Endometrial microvascular endothelial cells (primary cell): ENCODE measurements around the gene IL18RAP. TPM values are rescaled to one million over a fixed set of nuclear protein-coding genes. Genes with fewer than 3 reads are reported as not detected.

Experiments used
- in situ Hi-C: cut with HindIII; loops from 2 replicates; pipeline ENCODE4 v1.10.0; 2017; ENCODE audit warnings: low sequenced_read_pairs, low pct_unique_long_range_greater_than_20kb; ENCODE audit errors: inconsistent ontology term
- total RNA-seq: library from RNA; depleted of rRNA; stranded (reverse); fragments of >200 nt; gene quantifications from one replicate; pipeline ENCODE4 v1.2.3, GENCODE V29; 2015; ENCODE audit errors: inconsistent ontology term

IL18RAP gene
- total RNA-seq, 1 donor from 2014 or later, result not detected

DNA sequence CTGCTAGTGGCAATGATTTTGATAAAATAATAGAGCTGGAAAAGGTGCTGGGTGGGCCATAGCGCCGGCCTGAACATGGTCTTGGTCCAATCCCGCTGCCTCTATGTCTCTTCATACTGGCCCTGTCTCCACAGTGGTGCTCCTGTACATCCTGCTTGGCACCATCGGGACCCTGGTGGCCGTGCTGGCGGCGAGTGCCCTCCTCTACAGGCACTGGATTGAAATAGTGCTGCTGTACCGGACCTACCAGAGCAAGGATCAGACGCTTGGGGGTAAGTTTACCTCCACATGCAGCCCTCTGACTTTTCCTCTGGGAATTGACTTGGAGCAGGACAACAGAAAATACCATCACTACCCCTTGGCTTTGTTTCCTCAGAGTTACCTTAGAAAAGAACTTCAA is 24.0 kb downstream of the IL18RAP start:
- in situ Hi-C loops, result no loop called here

- in situ Hi-C loops, result no loop called here
Measured at GRCh38 chr2:102449370-102449974, 26.5 kb downstream of the IL18RAP start.

GRCh38 chr2:102451968-102452367 is 29.0 kb downstream of the IL18RAP start:
- in situ Hi-C loops, result loop anchor here (25.0 kb wide), 1 partner anchor 160 kb away; the partner anchor contains the start of gene SLC9A2

DNA sequence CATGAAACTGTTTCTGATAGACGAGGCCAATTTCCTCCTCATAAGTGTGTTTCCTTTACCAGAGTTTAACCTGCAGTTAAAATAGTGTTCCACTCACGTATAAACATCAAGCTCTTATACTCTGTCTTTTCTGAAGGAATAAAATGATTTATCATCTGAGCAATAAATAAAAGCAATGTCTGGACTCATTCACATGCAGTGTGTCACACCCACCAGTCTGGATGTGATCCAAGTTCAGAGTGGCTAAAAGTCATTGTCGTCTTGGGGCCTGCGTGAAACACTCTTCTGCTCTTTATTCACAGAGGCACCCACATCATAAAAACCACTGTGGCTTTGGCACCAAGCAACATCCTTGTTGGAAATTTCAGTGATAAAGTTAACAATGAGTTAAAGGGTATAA is 30.5 kb downstream of the IL18RAP start:
- in situ Hi-C loops, result loop anchor here (25.0 kb wide), 1 partner anchor 159 kb away; the partner anchor contains the start of gene SLC9A2

GRCh38 chr2:102455061-102455670 is 32.2 kb downstream of the IL18RAP start:
- in situ Hi-C loops, result loop anchor here (25.0 kb wide), 1 partner anchor 157 kb away; the partner anchor contains the start of gene SLC9A2

- in situ Hi-C loops, result loop anchor here (25.0 kb wide), 1 partner anchor 152 kb away; the partner anchor contains the start of gene SLC9A2
Measured at GRCh38 chr2:102460467-102460866, 37.5 kb downstream of the IL18RAP start.

GRCh38 chr2:102461188-102461587 is 38.2 kb downstream of the IL18RAP start:
- in situ Hi-C loops, result loop anchor here (25.0 kb wide), 1 partner anchor 151 kb away; the partner anchor contains the start of gene SLC9A2

- in situ Hi-C loops, result loop anchor here (25.0 kb wide), 1 partner anchor 149 kb away; the partner anchor contains the start of gene SLC9A2
Measured at GRCh38 chr2:102463160-102463559, 40.2 kb downstream of the IL18RAP start.

DNA sequence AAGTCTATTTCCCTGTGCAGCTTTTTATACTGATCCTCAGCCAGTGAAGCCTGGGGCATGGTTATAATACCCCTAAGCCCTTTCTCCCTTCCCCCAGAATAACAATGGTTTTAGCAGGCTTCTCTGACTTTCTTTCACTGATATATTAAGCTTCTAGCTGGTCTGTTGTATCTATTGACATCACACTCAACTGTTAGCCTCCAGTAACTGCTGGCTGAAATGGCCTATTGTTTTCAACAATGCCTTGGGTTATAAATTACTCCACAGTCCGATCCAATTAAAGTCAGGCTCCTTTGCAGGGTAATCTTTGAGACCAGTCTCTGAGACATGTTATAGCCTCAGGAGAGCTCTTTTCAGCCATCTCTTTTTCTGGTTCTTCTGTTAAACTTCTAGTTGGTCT is 47.2 kb downstream of the IL18RAP start:
- in situ Hi-C loops, result loop anchor here (25.0 kb wide), 1 partner anchor 142 kb away; the partner anchor contains the start of gene SLC9A2

DNA sequence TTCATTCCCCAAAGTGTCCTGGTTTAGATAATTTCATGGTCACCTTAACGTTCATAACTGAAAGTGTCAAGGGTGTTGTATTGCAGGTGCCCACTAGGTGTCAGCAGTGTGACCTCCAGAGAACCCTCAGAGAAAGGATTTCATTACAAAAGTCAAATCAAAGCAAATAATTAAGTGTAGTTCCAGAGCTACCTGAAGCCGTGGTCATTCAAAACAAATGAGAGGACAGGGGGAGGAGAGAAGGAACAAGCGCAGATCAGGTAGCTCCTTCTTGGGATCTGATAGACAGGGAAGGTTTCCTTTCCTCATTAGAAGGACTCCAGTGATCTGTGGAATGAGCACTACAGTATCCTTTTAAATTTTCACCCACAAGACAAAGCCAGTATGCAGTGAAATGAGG is 50.1 kb downstream of the IL18RAP start, which contains the start of gene SLC9A4:
TSS of gene SLC9A4 (plus strand) at position 207 of the 400 bp plus-strand sequence. CDS start 534 bp downstream, outside the sequence.
- in situ Hi-C loops, result loop anchor here (25.0 kb wide), 1 partner anchor 139 kb away; the partner anchor contains the start of gene SLC9A2

GRCh38 chr2:102473631-102474030 is 50.7 kb downstream of the IL18RAP start:
- in situ Hi-C loops, result loop anchor here (25.0 kb wide), 1 partner anchor 139 kb away; the partner anchor contains the start of gene SLC9A2

- in situ Hi-C loops, result loop anchor here (25.0 kb wide), 1 partner anchor 138 kb away; the partner anchor contains the start of gene SLC9A2
Measured at GRCh38 chr2:102474785-102475184, 51.8 kb downstream of the IL18RAP start.

DNA sequence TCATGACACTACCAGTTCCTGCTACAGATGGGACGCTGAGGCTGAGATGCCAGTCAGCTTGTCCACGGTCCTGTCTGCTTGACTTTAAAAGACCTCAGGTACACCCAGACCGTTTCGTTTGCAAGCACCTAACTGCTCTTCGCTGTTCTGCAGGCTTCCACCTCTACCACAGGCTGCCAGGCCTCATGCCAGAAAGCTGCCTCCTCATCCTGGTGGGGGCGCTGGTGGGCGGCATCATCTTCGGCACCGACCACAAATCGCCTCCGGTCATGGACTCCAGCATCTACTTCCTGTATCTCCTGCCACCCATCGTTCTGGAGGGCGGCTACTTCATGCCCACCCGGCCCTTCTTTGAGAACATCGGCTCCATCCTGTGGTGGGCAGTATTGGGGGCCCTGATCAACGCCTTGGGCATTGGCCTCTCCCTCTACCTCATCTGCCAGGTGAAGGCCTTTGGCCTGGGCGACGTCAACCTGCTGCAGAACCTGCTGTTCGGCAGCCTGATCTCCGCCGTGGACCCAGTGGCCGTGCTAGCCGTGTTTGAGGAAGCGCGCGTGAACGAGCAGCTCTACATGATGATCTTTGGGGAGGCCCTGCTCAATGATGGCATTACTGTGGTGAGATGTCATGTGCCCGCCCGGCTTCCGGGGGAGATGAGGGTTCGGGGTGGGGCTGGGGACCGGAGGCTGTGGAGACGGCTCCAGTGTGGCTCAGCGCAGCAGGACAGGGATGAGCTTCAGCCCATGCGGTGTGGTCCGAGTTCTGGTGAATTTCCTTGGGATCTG is 55.9 kb downstream of the IL18RAP start:
- in situ Hi-C loops, result no loop called here

DNA sequence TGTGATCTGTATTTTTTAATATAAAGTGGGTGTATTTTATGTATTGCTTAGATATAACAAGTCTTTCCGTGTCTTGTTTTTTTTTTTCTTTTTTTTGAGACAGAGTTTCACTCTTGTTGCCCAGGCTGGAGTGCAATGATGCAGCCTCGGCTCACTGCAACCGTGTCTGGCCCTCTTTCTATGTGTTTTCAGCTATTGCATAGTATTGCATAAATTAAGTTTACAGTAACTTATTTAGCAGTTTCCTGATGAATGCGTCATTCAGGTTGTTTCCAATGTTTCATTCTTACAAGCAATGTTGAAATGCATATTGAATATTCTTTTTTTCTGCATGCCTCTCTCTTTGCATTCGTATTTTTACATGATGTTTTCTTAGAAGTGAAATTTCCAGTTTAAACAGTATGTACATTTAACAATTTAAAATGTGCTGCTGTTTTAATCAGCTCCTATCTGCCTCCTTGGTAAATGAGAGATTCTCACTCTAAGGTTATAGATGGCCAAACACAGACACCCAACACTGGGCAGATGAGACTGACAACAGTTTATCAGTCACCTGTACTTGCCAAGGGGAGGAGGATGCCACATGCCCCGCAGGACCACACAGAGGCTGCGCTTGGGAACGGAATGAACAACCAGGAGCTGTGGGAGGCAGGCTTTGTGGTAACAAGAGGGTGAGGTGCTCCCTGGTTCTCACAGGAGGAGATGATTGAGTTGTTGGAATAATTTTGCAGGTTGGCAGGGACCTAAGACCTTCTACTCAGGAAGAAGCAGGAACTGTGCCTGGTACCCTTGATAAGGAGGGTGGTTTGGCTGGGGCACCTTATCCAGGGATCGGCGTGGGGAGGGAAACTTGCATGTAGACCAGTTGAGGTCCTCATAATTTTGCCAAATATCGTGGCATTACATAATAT is 57.6 kb downstream of the IL18RAP start:
- in situ Hi-C loops, result no loop called here

GRCh38 chr2:102481931-102482330 is 59.0 kb downstream of the IL18RAP start:
- in situ Hi-C loops, result no loop called here

DNA sequence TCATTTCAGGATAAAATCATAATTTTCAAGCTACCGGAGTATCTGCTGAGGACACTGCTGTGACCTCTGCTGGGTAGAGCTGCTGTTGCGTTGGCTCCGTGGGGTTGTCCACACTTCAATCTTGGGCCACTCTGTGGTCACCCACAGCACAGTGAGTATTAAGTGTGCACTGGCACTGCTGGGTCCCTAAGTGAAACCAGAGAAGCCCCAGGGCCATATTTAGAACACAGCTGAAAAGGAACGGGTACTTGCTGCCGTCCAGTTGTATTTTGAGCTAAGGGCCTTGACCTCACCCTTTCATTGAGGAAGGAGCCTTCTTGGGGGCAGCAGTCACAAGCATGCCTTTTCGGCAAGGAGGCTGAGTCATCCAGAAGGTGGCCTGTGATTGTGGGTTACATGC is 60.1 kb downstream of the IL18RAP start:
- in situ Hi-C loops, result no loop called here

DNA sequence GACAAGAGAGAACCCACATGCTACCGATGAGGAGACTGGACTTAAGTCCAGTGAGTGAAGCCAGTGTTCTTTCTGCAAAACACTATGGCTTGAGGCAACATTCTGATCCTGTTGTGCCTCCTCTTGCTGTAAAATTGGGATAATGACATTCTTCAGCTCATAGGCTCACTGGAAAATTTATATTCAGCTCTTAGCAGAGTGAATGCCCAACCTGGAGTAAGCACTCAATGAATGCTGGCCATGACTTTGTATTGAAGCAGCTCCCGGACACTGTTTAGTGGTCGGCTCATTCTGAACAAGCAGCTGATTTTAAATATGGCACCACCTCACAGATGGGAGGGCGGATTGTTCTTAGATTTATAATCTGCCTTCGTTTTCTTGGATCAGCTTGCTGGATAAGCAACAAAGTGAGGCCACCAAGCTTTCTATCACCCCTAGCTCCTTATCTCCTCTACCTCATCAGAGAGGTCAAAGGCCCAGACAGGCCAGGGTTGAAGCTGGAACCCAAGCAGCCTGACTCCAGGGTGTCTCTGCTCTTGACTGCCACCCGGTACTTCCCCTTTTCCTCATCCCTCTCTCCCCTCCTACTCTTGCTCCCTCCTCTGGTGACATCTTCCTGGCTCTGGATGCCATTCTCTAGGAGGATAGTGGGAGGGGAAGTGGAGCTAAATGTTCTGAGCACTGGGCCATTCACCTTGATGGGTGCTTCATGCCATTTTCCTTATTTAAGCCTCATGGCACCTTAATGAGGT is 61.5 kb downstream of the IL18RAP start:
- in situ Hi-C loops, result no loop called here
